NCI-H446 treated with DMSO at 0.1 percent for 48 hours (cell line): ENCODE results near the gene OMG.
"Not testable (repeated sequence)": the region's sequence is repeated elsewhere in the genome, so short reads cannot be mapped to it uniquely, and the experiment has no call there.

Experiments
- DNase-seq: peaks from one replicate; lab custom pipeline; 2025; lab: John Stamatoyannopoulos, UW

Gene OMG, protein sequence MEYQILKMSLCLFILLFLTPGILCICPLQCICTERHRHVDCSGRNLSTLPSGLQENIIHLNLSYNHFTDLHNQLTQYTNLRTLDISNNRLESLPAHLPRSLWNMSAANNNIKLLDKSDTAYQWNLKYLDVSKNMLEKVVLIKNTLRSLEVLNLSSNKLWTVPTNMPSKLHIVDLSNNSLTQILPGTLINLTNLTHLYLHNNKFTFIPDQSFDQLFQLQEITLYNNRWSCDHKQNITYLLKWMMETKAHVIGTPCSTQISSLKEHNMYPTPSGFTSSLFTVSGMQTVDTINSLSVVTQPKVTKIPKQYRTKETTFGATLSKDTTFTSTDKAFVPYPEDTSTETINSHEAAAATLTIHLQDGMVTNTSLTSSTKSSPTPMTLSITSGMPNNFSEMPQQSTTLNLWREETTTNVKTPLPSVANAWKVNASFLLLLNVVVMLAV

DNA sequence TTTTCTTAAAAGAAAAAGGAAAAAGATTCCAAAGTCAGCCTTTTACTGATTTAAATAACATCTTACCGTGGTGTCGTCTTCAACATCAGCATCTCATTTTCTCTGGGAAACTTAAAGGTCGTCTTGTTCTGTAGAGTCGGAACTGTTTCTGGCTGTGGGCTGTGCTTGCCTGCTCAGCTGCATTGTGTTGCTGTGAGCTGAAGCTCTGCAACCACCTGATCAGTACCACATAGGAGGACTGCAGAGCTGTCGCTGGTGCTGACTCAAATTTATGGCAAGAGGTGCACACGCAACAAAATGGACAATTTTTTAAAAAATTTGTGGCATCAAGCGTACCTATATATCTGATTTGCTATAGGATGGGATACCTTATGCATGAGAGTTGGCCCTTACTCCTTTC lies at the start of gene OMG:
TSS of gene OMG (minus strand) at position 150 of the 400 bp plus-strand sequence. CDS start 908 bp downstream, outside the sequence.
- no peak for DNase-seq

DNA sequence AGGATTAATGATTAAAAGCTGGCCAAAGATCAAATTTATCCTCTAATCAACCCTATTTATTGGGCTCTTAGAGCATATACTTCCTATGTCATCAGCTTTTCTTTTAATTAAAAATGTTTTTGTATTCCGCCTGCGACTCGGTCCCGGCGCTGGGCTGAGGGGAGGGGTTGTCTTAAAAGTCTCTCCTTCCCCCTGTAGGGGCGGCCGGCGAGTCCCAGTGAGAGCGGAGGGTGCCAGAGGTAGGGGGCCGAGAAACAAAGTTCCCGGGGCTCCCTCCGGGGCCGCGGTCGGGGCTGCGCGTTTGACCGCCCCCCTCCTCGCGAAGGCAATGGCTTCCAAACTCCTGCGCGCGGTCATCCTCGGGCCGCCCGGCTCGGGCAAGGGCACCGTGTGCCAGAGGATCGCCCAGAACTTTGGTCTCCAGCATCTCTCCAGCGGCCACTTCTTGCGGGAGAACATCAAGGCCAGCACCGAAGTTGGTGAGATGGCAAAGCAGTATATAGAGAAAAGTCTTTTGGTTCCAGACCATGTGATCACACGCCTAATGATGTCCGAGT lies 48.2 kb upstream of the OMG start:
- DNase-seq = not testable (repeated sequence)

DNA sequence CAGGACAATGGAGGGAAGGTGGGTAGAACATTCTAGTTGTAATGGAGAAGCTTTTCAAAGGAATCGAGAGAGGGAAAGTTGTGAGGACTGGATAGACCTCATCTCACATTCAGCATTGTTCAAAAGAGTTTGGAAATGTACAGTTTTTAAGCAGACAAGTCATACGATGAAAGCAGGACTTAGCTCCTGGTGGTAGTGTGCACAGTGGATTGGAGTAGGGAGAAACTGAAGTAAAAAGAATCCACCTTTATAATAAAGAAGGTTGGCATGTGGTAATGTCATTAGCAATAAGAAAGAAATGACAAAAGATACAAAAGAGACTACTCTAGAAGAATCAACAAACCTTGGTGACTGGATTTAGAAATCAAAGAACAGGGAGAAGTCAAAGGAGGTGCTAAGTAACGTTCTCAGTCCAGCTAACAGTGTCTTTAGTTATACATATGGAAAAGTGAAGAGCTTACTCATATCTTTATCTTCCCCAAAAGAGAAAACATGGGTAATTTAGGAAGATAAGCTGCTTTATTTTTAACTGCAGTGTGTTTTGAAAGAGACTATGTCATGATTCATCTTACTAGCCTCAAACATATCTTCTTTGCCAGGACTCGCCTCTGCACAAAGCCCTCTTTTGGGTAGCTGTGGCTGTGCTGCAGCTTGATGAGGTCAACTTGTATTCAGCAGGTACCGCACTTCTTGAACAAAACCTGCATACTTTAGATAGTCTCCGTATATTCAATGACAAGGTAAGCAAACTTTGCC lies 43.0 kb upstream of the OMG start:
- no peak for DNase-seq

DNA sequence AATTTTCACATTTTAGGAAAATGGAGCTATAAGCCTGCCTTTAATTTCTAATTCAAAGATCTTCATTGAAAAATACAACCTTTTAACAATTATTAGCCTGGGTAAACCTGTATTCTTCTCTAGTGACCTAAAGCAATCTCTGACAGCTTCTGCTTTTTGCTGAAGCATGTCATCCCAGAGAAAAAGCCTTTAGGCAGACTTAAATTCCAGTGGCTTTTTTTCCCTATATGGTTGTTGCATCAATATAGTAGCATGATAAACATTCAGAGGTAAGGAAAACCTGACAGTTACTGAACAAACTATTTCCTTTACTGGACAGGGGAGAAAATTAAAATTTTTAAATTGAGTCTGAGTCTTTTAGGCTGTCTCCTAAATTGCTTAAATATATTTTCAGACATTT lies 32.2 kb upstream of the OMG start:
- no peak for DNase-seq

DNA sequence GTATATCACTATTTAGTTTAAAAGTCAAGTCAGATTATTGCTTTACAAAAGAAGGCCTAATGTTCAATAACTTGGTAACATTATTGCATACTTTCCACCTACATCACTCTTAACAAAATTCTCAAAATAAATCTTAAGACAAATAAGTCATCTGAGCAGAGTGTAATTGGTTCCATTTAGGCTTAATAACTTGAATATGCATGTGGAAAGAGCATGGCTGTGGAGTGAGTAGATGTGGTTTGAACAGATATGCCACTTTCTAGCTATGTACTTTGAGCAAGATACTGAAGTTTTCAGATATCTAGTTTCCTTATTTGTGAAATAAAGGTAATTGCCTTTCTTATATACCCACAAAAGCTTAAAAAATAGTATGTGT lies 31.1 kb upstream of the OMG start:
- DNase-seq = no peak

DNA sequence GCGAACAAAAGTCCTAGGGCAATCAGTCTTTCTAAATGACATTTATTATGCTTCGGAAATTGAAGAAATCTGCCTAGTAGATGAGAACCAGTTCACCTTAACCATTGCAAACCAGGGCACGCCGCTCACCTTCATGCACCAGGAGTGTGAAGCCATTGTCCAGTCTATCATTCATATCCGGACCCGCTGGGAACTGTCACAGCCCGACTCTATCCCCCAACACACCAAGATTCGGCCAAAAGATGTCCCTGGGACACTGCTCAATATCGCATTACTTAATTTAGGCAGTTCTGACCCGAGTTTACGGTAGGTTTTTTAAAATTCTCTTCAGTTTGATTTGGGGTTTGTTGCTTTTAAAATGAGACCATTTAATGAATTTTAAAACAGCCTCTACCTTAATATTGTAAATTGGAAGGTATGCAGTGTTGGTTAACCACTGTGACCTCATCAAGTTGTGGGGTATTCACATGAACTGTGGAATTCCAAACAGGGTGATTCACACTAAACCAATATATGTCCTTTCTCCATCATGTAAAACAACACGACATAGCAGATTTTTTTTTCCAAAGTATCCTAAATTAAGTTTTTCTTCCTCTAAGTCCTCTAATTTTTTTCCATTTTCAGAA lies 30.6 kb upstream of the OMG start:
- DNase-seq = no peak

DNA sequence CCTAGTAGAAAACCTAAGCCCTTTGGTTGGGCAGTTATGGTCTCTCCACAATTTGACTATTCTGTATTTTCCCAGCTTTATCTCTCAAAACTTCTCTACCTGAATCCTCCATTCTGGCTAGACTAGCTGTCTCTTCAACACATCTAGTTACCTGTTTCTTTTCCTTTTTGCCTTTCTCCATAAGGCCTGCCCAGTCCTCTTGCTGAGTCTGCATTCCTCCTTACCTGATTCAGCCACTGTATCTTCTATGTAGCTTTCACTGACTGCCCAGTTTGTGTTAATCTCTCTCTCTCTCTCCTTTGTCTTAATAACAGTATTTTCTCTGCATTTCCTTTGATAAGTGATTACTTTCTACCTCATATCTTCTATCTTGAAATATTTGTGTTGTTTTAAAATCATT lies 26.5 kb upstream of the OMG start:
- DNase-seq = no peak

DNA sequence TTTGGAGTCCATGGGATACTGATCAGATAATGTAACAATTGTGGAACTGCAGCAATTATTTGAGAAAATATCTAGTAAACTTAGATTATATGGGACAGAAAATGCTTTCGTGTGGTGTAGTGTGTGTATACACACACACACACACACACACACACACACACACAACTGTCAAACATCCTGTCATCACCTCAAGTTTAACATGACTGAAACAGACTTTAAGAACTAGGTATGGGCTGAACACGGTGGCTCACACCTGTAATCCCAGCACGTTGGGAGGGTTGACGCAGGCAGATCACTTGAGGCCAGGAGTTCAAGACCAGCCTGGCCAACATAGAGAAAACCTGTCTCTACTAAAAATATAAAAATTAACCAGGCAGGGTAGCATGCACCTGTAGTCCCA lies 24.9 kb upstream of the OMG start:
- no peak for DNase-seq

DNA sequence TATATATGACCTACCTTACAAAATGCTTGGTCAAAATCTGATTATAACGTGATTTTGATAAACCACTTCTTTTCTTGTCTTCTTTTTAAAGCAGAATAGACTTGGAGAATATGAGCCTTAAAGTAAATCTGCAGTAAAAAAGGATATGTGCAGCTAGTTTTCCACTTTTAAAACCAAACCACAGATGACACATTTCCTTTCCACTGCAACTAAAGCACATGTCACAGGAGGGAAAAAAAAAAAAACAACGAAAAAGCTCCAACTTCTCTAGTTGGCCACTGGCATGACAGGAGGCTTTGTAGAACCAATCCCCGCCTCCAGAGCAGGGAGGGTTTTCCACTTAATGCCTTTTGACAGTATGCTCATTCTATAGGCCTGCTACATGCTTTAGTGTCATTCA lies 24.4 kb upstream of the OMG start, which contains the start of gene EVI2A:
TSS of gene EVI2A (minus strand) at position 142 of the 400 bp plus-strand sequence. CDS start 2,609 bp downstream, outside the sequence.
- no peak for DNase-seq

DNA sequence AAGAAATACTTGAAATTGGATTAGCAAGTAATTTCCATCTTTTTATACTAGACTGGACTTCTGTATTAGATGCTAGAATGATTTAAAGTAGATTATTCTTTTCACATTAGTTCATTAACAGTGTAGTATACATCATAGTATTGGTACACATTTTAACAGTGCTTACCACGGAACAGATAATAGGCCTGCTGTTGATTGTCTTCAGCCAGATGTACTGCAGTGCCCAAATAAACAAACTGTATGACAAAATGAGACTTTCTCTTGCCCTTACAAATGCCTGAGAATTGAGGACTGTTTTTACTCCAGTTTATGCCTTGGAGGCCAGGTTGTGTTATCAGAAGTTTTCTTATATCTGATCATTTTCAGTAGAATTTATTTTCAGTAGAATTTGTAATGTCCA lies 23.8 kb upstream of the OMG start:
- DNase-seq = no peak

DNA sequence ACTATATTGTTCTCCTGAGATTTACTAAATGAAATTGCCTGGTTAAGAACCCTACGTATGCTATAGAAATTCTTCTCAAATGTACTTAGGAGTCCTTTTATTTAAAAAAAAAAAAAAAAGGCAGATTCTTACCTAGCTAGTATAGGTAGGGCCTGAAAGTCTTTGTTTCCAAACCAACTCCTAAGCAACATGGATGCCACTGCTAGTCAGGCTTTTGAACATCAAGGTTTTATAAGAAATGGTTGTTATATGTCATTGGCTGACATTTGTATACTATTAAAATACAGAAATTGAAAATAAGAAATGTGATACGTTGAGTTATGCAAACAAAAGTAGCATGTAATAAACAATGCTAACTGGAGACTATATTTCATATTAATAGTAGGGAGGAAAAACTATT lies 23.2 kb upstream of the OMG start:
- DNase-seq = no peak

DNA sequence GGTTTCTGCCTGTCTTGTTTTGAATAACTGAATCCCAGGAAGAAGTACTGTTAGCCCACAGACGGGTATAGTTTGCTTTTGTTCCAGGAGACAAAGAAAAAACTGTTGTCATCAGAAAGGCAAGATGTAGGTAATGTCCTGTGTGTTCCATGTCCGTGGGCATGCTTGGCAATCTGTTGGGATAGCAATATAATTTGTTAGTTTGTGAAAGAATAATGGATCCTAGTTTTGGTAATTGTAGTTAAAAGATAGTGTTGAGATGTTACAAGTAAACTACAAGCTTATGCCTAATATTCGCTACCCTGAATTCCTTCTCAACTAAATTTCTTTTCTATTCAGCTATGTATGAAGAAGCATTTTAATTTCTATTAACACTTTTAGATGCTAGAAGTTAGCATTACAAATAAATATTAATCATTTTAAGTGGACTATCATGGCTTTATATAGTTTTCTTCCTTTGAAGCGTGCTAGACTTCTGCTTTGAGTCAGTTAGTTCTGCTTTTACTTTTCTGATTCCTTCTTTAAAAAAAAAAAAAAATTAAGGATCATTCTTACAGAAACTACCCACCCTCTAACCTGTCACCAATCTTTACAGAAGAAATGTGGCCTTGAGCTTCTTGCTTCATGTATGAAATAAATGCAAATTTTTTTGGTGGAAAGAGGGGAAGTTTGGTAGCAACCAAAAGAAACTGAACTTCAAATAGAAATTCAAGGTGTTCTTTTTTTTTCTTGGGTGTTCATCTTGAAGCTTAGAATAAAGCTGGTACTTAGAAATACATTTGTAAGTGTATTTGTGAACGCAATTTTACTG lies 22.0 kb upstream of the OMG start:
- DNase-seq = no peak

DNA sequence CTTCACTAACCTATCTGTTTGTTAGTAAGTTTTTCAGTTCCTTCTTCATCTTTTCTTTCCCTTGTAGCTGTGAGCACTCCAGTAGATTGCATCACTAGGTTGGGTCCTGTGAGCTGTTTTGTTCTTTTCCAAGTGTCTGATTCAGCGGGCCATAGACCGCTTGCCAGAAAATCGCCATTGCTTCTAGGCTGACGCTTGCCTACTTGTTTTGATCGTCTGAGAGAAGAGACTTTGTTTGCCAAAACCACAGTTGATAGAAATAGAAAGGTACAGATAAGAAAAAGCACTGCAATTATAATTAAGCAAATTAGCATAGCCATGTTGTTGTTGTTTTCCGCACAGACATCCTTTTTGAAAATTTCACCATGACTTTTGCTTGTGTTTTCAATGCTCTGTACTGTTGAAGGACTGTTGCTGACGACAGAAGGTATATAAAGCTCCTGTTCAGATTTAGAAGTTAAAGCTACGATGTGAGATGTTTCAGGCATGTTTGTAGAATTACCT lies 21.3 kb upstream of the OMG start:
- DNase-seq = peak; percentile 20

DNA sequence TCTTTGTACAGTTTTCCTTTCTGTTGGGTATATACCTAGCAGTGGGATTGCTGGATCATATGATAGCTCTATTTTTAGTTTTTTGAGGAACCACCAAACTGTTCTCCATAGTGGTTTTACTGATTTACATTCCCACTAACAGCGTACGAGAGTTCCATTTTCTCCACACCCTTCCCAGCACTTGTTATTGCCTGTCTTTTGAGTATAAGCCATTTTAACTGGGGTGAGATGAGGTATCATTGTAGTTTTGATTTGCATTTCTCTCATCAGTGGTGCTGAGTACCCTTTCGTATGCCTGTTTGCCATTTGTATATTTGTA lies 17.7 kb upstream of the OMG start:
- no peak for DNase-seq

DNA sequence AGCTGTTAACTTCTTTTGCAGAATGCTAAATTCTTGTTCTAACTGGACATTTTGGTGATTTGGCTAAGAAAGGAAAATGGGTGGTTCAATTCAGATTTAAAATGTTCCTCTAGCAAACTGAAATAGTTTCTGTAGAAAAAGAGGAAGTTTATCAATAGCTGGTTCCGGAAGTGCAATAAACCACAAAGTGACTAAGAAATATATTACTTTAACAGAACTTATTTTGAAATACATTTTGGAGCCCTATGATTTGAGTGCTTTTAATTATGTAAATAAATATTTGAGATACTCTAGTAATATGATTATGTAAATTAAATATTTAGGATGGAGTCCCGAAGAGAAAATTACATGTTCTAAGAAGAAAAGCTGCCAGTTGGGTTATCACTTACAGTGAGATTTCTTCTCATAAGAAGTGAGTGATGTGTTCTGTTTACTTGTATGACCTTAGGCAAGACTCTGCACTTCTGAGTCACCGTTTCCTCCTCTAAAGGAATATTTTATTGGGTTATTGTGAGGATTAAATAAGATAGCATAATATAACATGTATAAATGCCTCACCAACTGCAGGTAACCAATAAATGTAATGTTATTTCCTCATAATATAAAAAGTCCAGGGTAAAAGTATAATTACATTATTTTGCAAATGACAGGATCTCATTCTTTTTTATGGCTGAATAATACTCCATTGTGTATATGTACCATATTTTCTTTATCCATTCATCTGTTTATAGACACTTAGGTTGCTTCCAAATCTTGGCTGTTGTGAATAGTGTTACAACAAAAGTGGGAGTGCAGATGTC lies 17.1 kb upstream of the OMG start, which contains the start of gene EVI2B:
TSS of gene EVI2B (minus strand) at position 73 of the 800 bp plus-strand sequence. CDS start 8,445 bp downstream, outside the sequence.
- no peak for DNase-seq

DNA sequence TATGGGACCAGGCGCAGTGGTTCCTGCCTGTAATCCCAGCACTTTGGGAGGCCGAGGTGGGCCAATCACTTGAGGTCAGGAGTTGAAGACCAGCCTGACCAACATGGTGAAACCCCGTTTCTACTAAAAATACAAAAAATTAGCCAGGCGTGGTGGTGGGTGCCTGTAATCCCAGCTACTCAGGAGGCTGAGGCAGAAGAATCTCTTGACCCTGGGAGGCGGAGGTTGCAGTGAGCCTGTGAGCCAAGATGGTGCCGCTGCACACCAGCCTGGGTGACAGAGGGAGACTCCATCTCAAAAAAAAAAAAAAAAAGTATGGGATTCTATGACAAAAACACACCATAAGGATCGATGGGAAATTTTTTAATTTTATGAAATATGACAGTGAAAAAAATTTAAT lies 15.2 kb upstream of the OMG start:
- DNase-seq = not testable (repeated sequence)

DNA sequence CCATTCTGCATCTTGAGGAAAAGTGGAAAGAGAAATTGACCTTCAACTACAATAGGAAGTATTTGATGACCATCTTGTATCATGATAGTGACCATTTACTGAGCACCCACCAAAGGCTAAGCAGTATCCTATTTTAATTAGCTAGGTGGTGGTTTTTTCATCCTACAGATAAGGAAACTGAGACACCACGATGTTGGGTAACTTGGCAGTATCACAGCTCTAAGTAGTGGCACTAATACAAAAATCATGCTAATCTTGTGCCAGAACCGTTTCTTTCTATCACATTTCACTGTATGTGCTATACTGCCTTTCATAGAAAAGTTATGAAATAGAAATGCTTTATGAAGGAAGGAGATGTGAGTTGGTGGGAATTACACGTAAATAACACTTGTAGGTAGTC lies 14.5 kb upstream of the OMG start:
- DNase-seq = no peak

DNA sequence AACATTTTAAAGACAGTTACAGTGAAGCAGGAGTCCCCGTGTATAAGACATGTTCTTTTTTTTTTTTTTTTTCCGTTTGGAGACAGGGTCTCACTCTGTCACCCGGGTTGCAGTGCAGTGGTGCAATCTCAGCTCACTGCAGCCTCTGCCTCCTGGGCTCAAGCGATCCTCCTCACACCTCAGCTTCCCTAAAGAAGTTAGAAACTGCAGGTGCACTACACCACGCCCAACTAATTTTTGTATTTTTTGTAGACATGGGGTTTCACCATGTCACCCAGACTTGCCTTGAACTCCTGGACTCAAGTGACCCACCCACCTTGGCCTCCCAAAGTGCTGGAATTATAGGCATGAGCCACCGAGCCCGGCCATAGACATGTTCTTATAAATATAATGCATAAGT lies 13.8 kb upstream of the OMG start:
- DNase-seq = no peak

DNA sequence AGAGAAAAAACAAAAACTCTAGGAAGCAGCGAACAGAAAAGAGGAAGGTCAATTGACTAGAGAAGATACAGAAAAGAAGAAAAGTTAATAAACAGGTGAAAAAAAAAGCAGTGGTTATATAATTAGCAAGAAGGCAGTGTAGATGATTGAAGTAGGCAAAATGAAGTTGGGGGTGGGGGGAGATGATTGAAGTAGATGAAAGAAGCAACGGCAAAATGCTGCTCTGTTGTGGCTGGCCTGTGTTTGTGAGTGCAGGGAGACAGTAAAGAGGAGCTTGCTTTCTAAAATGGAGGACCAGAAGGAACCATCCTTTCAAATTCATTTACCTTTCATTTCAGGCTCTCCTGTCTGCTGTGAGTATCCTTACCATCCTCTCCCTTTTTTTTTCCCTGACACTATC lies 13.2 kb upstream of the OMG start:
- no peak for DNase-seq

DNA sequence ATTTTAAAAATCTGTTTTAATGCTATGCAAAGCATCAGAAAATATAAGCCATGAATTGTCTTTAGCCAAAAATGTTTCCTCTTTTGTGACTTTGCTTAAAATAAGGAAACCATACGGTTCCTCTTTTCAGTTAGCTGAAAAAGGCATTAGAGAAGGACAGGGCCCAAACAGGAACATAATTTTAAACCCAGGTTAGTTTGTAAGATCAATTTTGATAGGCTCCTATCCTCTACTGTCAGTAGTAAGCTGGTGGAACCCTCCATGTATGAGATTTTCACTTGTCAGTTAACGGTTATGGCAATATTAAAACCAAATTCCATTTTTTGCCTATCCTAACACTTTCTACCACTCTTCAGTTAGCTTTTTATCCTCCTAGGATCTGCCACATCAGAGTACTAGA lies 12.5 kb upstream of the OMG start:
- no peak for DNase-seq
